ENCODE measurements around the gene MAP2.

Gene MAP2

DNA sequence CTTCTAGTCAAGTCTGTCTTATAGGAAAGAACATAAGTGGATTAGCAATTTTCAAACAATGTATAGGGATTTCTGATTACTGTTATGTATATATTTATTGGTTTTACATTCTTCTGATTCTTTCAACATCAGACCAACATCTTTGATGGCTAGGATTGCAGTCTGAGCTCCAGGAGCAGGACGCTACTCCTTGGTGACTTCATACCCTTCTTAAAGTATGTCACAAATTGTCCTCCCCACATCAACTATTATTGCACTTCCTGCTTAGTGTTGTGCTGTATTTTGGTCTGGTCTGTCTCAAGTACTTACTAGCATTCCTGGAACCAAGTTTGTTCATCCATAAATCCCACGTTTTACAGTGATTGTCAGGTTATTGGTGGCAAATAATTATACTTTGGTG lies 49.0 kb downstream of the MAP2 start:
- Histone ChIP-seq H3K27me3 (ENCODE audit: control insufficient read depth in 1 of 2, insufficient read depth in 1 of 2, low read length in 2 of 2) (no peaks in the 10 kb centered on the region), H3K4me3 (ENCODE audit: insufficient read depth in 1 of 2, low read depth in 1 of 2, low read length in 2 of 2) (peak overlapping the region in 1 of 2 experiments; percentile 24), H3K4me2 (ENCODE audit: low read length, poor library complexity, severe bottlenecking) (no peak overlapping the region), H3K14ac (ENCODE audit: low read length in 2 of 2) (no peak overlapping the region), H2AFZ (ENCODE audit: low read depth, low read length) (no peak overlapping the region), H3K9ac (ENCODE audit: low read length) (peak overlapping the region; percentile 62), H3K79me1 (replicated peaks; ENCODE audit: low read length, poor library complexity, severe bottlenecking) (no peaks in the 10 kb centered on the region), H2BK12ac (ENCODE audit: low read length in 2 of 2) (no peak overlapping the region), H4K8ac (ENCODE audit: low read length) (no peak overlapping the region), H3K4ac (ENCODE audit: low read depth in 1 of 2, low read length in 2 of 2) (no peak overlapping the region), H2BK120ac (ENCODE audit: low read depth, low read length) (no peak overlapping the region), H3K23ac (ENCODE audit: low read length in 2 of 2) (no peak overlapping the region), H3K36me3 (ENCODE audit: control insufficient read depth in 1 of 2, insufficient read depth in 2 of 2, low read depth in 1 of 2, low read length in 2 of 2) (no peaks in the 10 kb centered on the region), H2BK15ac (ENCODE audit: low read depth, poor library complexity, severe bottlenecking) (no peak overlapping the region), H2BK5ac (ENCODE audit: low read depth, low read length, poor library complexity, severe bottlenecking) (no peak overlapping the region), H3K4me1 (ENCODE audit: control insufficient read depth, insufficient read depth, low read depth, low read length) (no peaks in the 10 kb centered on the region), H4K91ac (ENCODE audit: low read length) (no peak overlapping the region), H3K27ac (ENCODE audit: low read length, poor library complexity, severe bottlenecking) (no peak overlapping the region), H2AK5ac (ENCODE audit: low read length, severe bottlenecking) (peak overlapping the region; percentile 59), H3K18ac (ENCODE audit: low read depth in 1 of 2, low read length in 2 of 2) (no peak overlapping the region), H3K9me3 (ENCODE audit: control insufficient read depth, low read length) (no peaks in the 10 kb centered on the region)
- peak; percentile 54 for DNase-seq
- whole genome bisulfite sequencing: 0% methylated on average over 1 of the region's 2 CpGs

DNA sequence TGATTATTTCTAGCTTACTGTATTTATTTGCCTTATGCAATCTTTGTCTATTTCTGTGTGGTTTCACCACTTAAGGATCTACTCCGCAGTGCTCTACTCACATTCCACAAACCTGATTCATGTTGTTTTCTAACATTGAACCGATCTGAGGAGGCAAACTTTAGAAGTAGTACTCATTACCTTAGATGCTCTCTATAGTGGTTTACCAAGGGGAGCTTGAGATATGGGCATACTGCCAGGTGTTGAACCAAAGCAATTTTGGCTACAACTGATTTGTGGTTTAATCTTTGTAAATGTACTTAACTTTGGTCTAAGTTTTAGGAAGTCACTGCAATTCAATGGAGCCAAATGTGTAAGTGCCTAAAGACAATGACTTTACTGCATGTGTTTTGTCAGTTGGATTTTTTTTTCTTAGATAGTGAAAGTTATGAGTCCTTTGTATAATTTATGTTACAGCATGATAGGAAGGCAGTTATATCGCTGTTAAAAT lies 50.1 kb downstream of the MAP2 start:
- Histone ChIP-seq H2BK120ac (ENCODE audit: low read depth, low read length) (no peak overlapping the region), H3K79me1 (replicated peaks; ENCODE audit: low read length, poor library complexity, severe bottlenecking) (no peaks in the 10 kb centered on the region), H3K36me3 (ENCODE audit: control insufficient read depth in 1 of 2, insufficient read depth in 2 of 2, low read depth in 1 of 2, low read length in 2 of 2) (no peaks in the 10 kb centered on the region), H3K18ac (ENCODE audit: low read depth in 1 of 2, low read length in 2 of 2) (no peak overlapping the region), H2AK5ac (ENCODE audit: low read length, severe bottlenecking) (no peak overlapping the region), H3K23ac (ENCODE audit: low read length in 2 of 2) (no peak overlapping the region), H3K4me1 (ENCODE audit: control insufficient read depth, insufficient read depth, low read depth, low read length) (no peaks in the 10 kb centered on the region), H2AFZ (ENCODE audit: low read depth, low read length) (no peak overlapping the region), H3K27ac (ENCODE audit: low read length, poor library complexity, severe bottlenecking) (no peak overlapping the region), H3K4me2 (ENCODE audit: low read length, poor library complexity, severe bottlenecking) (no peak overlapping the region), H3K27me3 (ENCODE audit: control insufficient read depth in 1 of 2, insufficient read depth in 1 of 2, low read length in 2 of 2) (no peaks in the 10 kb centered on the region), H3K4ac (ENCODE audit: low read depth in 1 of 2, low read length in 2 of 2) (no peak overlapping the region), H3K9me3 (ENCODE audit: control insufficient read depth, low read length) (no peaks in the 10 kb centered on the region), H4K91ac (ENCODE audit: low read length) (no peak overlapping the region), H3K4me3 (ENCODE audit: insufficient read depth in 1 of 2, low read depth in 1 of 2, low read length in 2 of 2) (no peak overlapping the region), H4K8ac (ENCODE audit: low read length) (no peak overlapping the region), H2BK5ac (ENCODE audit: low read depth, low read length, poor library complexity, severe bottlenecking) (no peak overlapping the region), H2BK15ac (ENCODE audit: low read depth, poor library complexity, severe bottlenecking) (no peak overlapping the region), H2BK12ac (ENCODE audit: low read length in 2 of 2) (no peak overlapping the region), H3K9ac (ENCODE audit: low read length) (peak overlapping the region; percentile 3), H3K14ac (ENCODE audit: low read length in 2 of 2) (no peak overlapping the region)
- 0% methylated on average over 2 of the region's 3 CpGs for WGBS
- peak; percentile 85 for DNase-seq

DNA sequence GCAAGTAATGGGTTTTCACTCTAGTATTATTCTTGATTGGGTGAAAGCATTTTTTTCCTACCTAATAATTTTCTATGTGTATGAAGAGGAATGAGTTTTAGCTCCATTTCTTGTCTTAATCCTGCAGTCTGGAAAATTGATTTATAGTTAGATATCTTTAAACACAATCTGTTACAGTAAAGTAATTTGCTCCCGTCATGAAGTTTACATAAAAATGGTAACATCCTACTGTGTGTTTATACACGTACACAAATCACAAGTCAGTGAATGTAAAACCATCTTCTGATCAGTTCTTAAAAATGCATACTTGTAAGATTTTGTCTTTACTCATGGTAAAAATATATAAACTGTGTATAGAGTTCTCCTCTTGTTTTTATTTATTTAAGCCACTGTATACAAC lies 51.1 kb downstream of the MAP2 start:
- Histone ChIP-seq H3K9ac (ENCODE audit: low read length) (no peak overlapping the region), H3K4me2 (ENCODE audit: low read length, poor library complexity, severe bottlenecking) (no peak overlapping the region), H2AFZ (ENCODE audit: low read depth, low read length) (no peak overlapping the region), H3K79me1 (replicated peaks; ENCODE audit: low read length, poor library complexity, severe bottlenecking) (no peaks in the 10 kb centered on the region), H2AK5ac (ENCODE audit: low read length, severe bottlenecking) (no peak overlapping the region), H3K27me3 (ENCODE audit: control insufficient read depth in 1 of 2, insufficient read depth in 1 of 2, low read length in 2 of 2) (no peaks in the 10 kb centered on the region), H2BK15ac (ENCODE audit: low read depth, poor library complexity, severe bottlenecking) (no peak overlapping the region), H3K4me1 (ENCODE audit: control insufficient read depth, insufficient read depth, low read depth, low read length) (no peaks in the 10 kb centered on the region), H3K18ac (ENCODE audit: low read depth in 1 of 2, low read length in 2 of 2) (no peak overlapping the region), H3K4ac (ENCODE audit: low read depth in 1 of 2, low read length in 2 of 2) (no peak overlapping the region), H3K27ac (ENCODE audit: low read length, poor library complexity, severe bottlenecking) (no peak overlapping the region), H2BK120ac (ENCODE audit: low read depth, low read length) (no peak overlapping the region), H4K8ac (ENCODE audit: low read length) (no peak overlapping the region), H3K9me3 (ENCODE audit: control insufficient read depth, low read length) (no peaks in the 10 kb centered on the region), H3K14ac (ENCODE audit: low read length in 2 of 2) (no peak overlapping the region), H2BK5ac (ENCODE audit: low read depth, low read length, poor library complexity, severe bottlenecking) (no peak overlapping the region), H4K91ac (ENCODE audit: low read length) (no peak overlapping the region), H3K36me3 (ENCODE audit: control insufficient read depth in 1 of 2, insufficient read depth in 2 of 2, low read depth in 1 of 2, low read length in 2 of 2) (no peaks in the 10 kb centered on the region), H3K23ac (ENCODE audit: low read length in 2 of 2) (no peak overlapping the region), H3K4me3 (ENCODE audit: insufficient read depth in 1 of 2, low read depth in 1 of 2, low read length in 2 of 2) (no peak overlapping the region), H2BK12ac (ENCODE audit: low read length in 2 of 2) (no peak overlapping the region)
- no peak for DNase-seq
- no CpG with 5 or more reads among the region's 2 CpGs for WGBS

DNA sequence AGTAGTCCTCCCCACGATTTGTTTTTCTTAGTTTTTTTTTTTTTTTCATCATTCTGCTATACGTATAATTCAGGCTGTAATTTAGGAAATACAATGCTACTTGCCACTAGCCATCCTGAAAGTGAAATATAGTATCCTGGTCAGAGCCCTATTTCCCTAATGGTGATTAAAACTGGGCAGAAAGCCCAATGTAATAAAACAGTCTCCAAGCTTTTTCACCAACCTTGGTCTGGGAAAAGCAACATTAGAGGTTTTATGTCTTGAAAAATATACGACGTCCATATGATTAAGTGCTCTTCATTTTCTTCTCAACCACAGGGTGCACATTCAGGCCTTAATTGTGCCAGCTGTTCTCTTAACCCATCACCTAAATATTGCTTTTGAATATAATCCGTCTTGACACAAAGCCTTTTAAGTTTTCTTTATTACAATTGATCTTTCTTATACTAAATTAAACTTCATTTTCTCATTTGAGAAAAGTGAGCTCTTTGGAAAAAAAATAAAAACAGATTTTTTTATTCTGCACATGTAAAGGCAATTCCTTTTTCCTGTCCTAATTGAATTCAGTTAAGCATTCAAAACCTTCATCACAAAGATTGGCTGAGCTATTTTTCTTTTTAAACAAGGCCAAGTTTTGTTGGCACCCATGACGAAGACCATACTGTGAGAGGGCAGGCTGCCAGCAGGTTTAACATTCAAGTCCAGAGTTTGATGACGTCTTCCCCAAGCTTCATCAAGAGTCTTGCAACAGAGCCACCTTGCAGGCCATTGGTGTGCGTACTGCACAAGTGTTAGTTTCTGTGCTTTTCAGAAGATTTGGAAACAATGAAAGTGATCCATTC lies 52.7 kb downstream of the MAP2 start:
- no peak overlapping the region for H3K4me2 ChIP-seq (ENCODE audit: low read length, poor library complexity, severe bottlenecking)
- DNase-seq: peak; percentile 34
- H4K91ac ChIP-seq (ENCODE audit: low read length): no peak overlapping the region
- no peaks in the 10 kb centered on the region for H3K27me3 ChIP-seq (ENCODE audit: control insufficient read depth in 1 of 2, insufficient read depth in 1 of 2, low read length in 2 of 2)
- H2BK15ac ChIP-seq (ENCODE audit: low read depth, poor library complexity, severe bottlenecking): no peak overlapping the region
- H3K27ac ChIP-seq (ENCODE audit: low read length, poor library complexity, severe bottlenecking): no peak overlapping the region
- H3K14ac ChIP-seq (ENCODE audit: low read length in 2 of 2): no peak overlapping the region
- H2BK5ac ChIP-seq (ENCODE audit: low read depth, low read length, poor library complexity, severe bottlenecking): no peak overlapping the region
- H3K18ac ChIP-seq (ENCODE audit: low read depth in 1 of 2, low read length in 2 of 2): no peak overlapping the region
- H3K36me3 ChIP-seq (ENCODE audit: control insufficient read depth in 1 of 2, insufficient read depth in 2 of 2, low read depth in 1 of 2, low read length in 2 of 2): no peaks in the 10 kb centered on the region
- no peak overlapping the region for H2BK120ac ChIP-seq (ENCODE audit: low read depth, low read length)
- H2BK12ac ChIP-seq (ENCODE audit: low read length in 2 of 2): no peak overlapping the region
- H4K8ac ChIP-seq (ENCODE audit: low read length): no peak overlapping the region
- H3K4me1 ChIP-seq (ENCODE audit: control insufficient read depth, insufficient read depth, low read depth, low read length): no peaks in the 10 kb centered on the region
- H2AK5ac ChIP-seq (ENCODE audit: low read length, severe bottlenecking): no peak overlapping the region
- WGBS: 68% methylated on average over 5 of the region's 8 CpGs
- H3K9ac ChIP-seq (ENCODE audit: low read length): no peak overlapping the region
- H3K4me3 ChIP-seq (ENCODE audit: insufficient read depth in 1 of 2, low read depth in 1 of 2, low read length in 2 of 2): no peak overlapping the region
- H2AFZ ChIP-seq (ENCODE audit: low read depth, low read length): no peak overlapping the region
- no peak overlapping the region for H3K4ac ChIP-seq (ENCODE audit: low read depth in 1 of 2, low read length in 2 of 2)
- H3K79me1 ChIP-seq (replicated peaks; ENCODE audit: low read length, poor library complexity, severe bottlenecking): no peaks in the 10 kb centered on the region
- H3K23ac ChIP-seq (ENCODE audit: low read length in 2 of 2): no peak overlapping the region
- H3K9me3 ChIP-seq (ENCODE audit: control insufficient read depth, low read length): no peaks in the 10 kb centered on the region
